Brain microvascular endothelial cell (primary cell): ENCODE results near the gene MPP7.

Experiments
- DNase-seq: peaks from one replicate; pipeline ENCODE4 v3.0.0-alpha.2; 2020
- H3K27ac ChIP-seq: fragments of 250-450 bp; sonication (Bioruptor Pico); 2 replicates; pipeline ENCODE4 v1.5.1; 2020; ENCODE audit warnings: mild to moderate bottlenecking, moderate library complexity
- H3K27me3 ChIP-seq: fragments of 250-450 bp; sonication (Bioruptor Pico); replicated peaks from 2 replicates; pipeline ENCODE4 v1.5.1; 2020; ENCODE audit warnings: mild to moderate bottlenecking
- H3K36me3 ChIP-seq: fragments of 250-450 bp; sonication (Bioruptor Pico); replicated peaks from 2 replicates; pipeline ENCODE4 v1.5.1; 2020; ENCODE audit warnings: mild to moderate bottlenecking
- H3K4me3 ChIP-seq: 2 replicates; pipeline ENCODE4 v1.5.1; 2011; ENCODE audit warnings: low read depth, mild to moderate bottlenecking, control low read depth, low read length, moderate library complexity
- CTCF ChIP-seq: IDR thresholded peaks from 2 replicates; pipeline ENCODE4 v1.5.1; 2011; ENCODE audit warnings: low read depth, mild to moderate bottlenecking, moderate library complexity, low read length, control low read depth, inconsistent platforms; ENCODE audit errors: missing control alignments
- in situ Hi-C: cut with HindIII; loops from 2 replicates; pipeline ENCODE4 v1.10.0; 2017; ENCODE audit warnings: low sequenced_read_pairs, low pct_ligation_motif_present

Gene MPP7

GRCh38 chr10:28331841-28332240, 29.0 kb upstream of the MPP7 start:
- Histone ChIP-seq H3K4me3 (no peak overlapping the region), H3K27me3 (no peaks in the 10 kb centered on the region), H3K27ac (peak overlapping the region; percentile 87), H3K36me3 (no peaks in the 10 kb centered on the region)
- peak; percentile 87 for DNase-seq
- in situ Hi-C loops: no loop called here
- TF ChIP-seq CTCF: no peak

- TF ChIP-seq CTCF: no peak
- in situ Hi-C loops: no loop called here
- Histone ChIP-seq H3K36me3 (no peaks in the 10 kb centered on the region), H3K27me3 (no peaks in the 10 kb centered on the region), H3K4me3 (no peak overlapping the region), H3K27ac (no peak overlapping the region)
- no peak for DNase-seq
These were observed 28.2 kb upstream of the MPP7 start for GRCh38 chr10:28331066-28331465.

- Histone ChIP-seq H3K4me3 (no peak overlapping the region), H3K36me3 (no peaks in the 10 kb centered on the region), H3K27ac (peak overlapping the region; percentile 62), H3K27me3 (no peaks in the 10 kb centered on the region)
- DNase-seq: no peak
- in situ Hi-C loops: no loop called here
- TF ChIP-seq CTCF: no peak
These were observed 25.5 kb upstream of the MPP7 start for GRCh38 chr10:28328346-28328745.

GRCh38 chr10:28327491-28327880, 24.6 kb upstream of the MPP7 start:
- H3K27me3 ChIP-seq: no peaks in the 10 kb centered on the region
- in situ Hi-C loops: no loop called here
- no peak overlapping the region for H3K4me3 ChIP-seq
- no peaks in the 10 kb centered on the region for H3K36me3 ChIP-seq
- TF ChIP-seq CTCF: no peak
- H3K27ac ChIP-seq: peak overlapping the region; percentile 62
- peak; percentile 76 for DNase-seq

GRCh38 chr10:28326516-28327490, 23.9 kb upstream of the MPP7 start:
- DNase-seq: peak; percentile 67
- in situ Hi-C loops: no loop called here
- no peak overlapping the region for H3K4me3 ChIP-seq
- TF ChIP-seq CTCF: no peak
- no peaks in the 10 kb centered on the region for H3K27me3 ChIP-seq
- H3K27ac ChIP-seq: peak overlapping the region; percentile 62
- H3K36me3 ChIP-seq: no peaks in the 10 kb centered on the region
